T-cell (primary cell): ENCODE data around the gene ELL2. TPM values are rescaled to one million over a fixed set of nuclear protein-coding genes. Genes with fewer than 3 reads are reported as not detected.

Experiments
- ATAC-seq, 4 experiments: fragments of 200-7000 bp in 3 of 4; fragments of 150-1000 bp in 1 of 4; cut with Tn5 transposase; replicated peaks in 1 of 4; 1 replicate in 3 of 4; 2 replicates in 1 of 4; pipeline ENCODE4 v1.10.0; 2021; ENCODE audit warnings: moderate library complexity in 3 of 4, mild to moderate bottlenecking in 2 of 4, moderate number of reproducible peaks in 1 of 4
- CTCF ChIA-PET, 2 donors: fragments of 300-600 bp; sonication (Branson Sonifier 250); formaldehyde crosslinking; loops; one replicate each; lab custom pipeline; 2022; ENCODE audit warnings: antibody characterized with exemption in 2 of 2; lab: Charles Lee
- POLR2A ChIA-PET, 2 donors: fragments of 300-600 bp; sonication (Branson Sonifier 250); formaldehyde crosslinking; loops; one replicate each; lab custom pipeline; 2022; ENCODE audit warnings: antibody characterized with exemption in 2 of 2; lab: Charles Lee
- DNase-seq, 35 experiments: peaks; one replicate each; pipeline versions ENCODE4 v3.0.0 to v3.0.0-alpha.2; 2013 to 2023
- H3K27ac ChIP-seq: one replicate; pipeline ENCODE4 v1.5.1; 2013; ENCODE audit warnings: low read length
- H3K27me3 ChIP-seq, 2 experiments: replicated peaks in 1 of 2; 1 replicate in 1 of 2; 2 replicates in 1 of 2; pipeline versions ENCODE4 v1.6.1 to v1.7.0; 2013; ENCODE audit warnings: low read length in 1 of 2, mixed read lengths in 1 of 2; ENCODE audit not compliant: control insufficient read depth in 2 of 2, insufficient read depth in 2 of 2; ENCODE audit errors: extremely low read depth in 1 of 2
- H3K36me3 ChIP-seq, 2 donors: 1 replicate in 1 of 2; 2 replicates in 1 of 2; pipeline versions ENCODE4 v1.6.1 to v1.7.0; 2013; ENCODE audit warnings: low read length in 1 of 2; ENCODE audit not compliant: control insufficient read depth in 2 of 2, insufficient read depth in 1 of 2; ENCODE audit errors: extremely low read depth in 1 of 2
- H3K4me1 ChIP-seq, 2 experiments: 1 replicate in 1 of 2; 2 replicates in 1 of 2; pipeline versions ENCODE4 v1.6.1 to v1.7.0; 2013; ENCODE audit warnings: low read length in 2 of 2, mixed read lengths in 1 of 2; ENCODE audit not compliant: insufficient read depth in 2 of 2, control insufficient read depth in 1 of 2; ENCODE audit errors: extremely low read depth in 1 of 2
- H3K4me3 ChIP-seq, 2 donors: 1 replicate in 1 of 2; 2 replicates in 1 of 2; pipeline versions ENCODE4 v1.5.1 to v1.7.0; 2013; ENCODE audit warnings: mild to moderate bottlenecking in 2 of 2, low read length in 1 of 2, moderate library complexity in 1 of 2; ENCODE audit not compliant: control insufficient read depth in 1 of 2; ENCODE audit errors: extremely low read depth in 1 of 2
- H3K9me3 ChIP-seq: 2 replicates; pipeline ENCODE4 v1.7.0; 2013
- H3K27ac Mint-ChIP-seq, 2 donors: one replicate each; pipeline ENCODE4 v1.8.0; 2020 to 2021; ENCODE audit warnings: mild to moderate bottlenecking in 2 of 2, mixed read lengths in 2 of 2
- H3K27me3 Mint-ChIP-seq, 2 donors: one replicate each; pipeline ENCODE4 v1.8.0; 2021 to 2022; ENCODE audit warnings: mixed read lengths in 2 of 2
- H3K36me3 Mint-ChIP-seq: one replicate; pipeline ENCODE4 v1.8.0; 2021; ENCODE audit warnings: mixed read lengths
- H3K4me1 Mint-ChIP-seq, 3 donors: one replicate each; pipeline ENCODE4 v1.8.0; 2020 to 2022; ENCODE audit warnings: mixed read lengths in 3 of 3, mild to moderate bottlenecking in 1 of 3
- H3K4me3 Mint-ChIP-seq, 3 donors: one replicate each; pipeline ENCODE4 v1.8.0; 2020 to 2022; ENCODE audit warnings: mild to moderate bottlenecking in 3 of 3, mixed read lengths in 3 of 3, moderate library complexity in 3 of 3
- H3K9me3 Mint-ChIP-seq, 3 donors: one replicate each; pipeline ENCODE4 v1.8.0; 2020 to 2022; ENCODE audit warnings: mixed read lengths in 3 of 3
- WGBS: methylation state at CpG from one replicate; pipeline ENCODE4 v1.1.5; 2013; ENCODE audit warnings: missing lambda C conversion rate; ENCODE audit not compliant: insufficient coverage; 5-methylcytosine and 5-hydroxymethylcytosine counted together
- total RNA-seq, 35 experiments: library from RNA in 6 of 35; stranded (reverse) in 6 of 35; fragments of 120-200 nt in 1 of 35; gene quantifications; one replicate each; pipeline versions ENCODE4 v1.2.1 to v1.2.4 and lab custom pipeline; 2013 to 2026

The ELL2 gene
- total RNA-seq, 5 donors from 2014 or later (not counting 1 experiment from before 2014, with no cell fraction given), result 10.3 to 57.8 (median 11.3) TPM

DNA sequence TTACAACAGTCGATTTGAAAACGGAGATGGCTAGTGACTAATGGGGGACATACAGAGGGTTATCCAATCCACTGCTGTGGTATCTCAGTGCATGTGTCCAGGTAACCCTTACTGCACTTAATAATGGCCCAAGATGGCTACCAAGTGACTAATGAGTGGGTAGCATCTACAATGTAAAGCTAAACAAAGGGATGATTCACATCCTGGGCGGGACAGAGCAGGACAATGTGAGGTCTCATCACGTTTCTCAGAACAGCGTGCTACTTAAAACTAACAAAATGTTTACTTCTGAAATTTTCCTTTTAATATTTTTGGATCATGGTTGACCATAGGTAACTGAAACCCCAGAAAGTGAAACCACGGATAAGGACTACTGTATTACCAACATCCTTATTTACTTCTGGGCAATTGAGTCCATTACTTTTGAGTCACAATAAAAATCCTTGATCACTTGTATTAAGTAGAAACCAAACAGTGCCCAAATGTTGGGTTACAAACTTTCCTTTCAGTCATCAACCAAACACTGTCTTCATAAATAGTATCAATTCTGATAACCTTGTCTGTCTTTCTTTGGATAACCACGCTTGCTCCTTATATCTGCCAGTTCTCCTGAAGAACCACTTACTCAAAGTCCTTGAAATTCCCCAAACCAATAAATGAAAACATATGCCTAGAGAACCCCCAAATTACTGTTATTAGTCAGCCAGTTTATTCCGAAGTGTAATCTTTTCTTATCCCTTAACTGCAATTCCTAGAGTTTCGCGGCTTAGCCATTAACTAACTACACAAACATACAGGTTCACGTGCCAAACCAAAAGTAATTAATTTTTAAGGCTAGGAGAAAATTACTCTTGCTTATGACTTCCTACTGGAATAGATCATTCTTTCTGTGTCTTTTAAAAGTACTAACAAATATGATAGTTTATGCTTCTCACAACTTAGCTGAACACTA is 59.7 kb downstream of the ELL2 start:
- CTCF ChIA-PET, result interaction anchor here in 1 of 2 donors (0.7 kb wide), 1 partner anchor 442 kb away, joined by 3 read pairs; no protein-coding TSS in a partner anchor
- H3K9me3 ChIP-seq, result no peaks in the 10 kb centered on the region

DNA sequence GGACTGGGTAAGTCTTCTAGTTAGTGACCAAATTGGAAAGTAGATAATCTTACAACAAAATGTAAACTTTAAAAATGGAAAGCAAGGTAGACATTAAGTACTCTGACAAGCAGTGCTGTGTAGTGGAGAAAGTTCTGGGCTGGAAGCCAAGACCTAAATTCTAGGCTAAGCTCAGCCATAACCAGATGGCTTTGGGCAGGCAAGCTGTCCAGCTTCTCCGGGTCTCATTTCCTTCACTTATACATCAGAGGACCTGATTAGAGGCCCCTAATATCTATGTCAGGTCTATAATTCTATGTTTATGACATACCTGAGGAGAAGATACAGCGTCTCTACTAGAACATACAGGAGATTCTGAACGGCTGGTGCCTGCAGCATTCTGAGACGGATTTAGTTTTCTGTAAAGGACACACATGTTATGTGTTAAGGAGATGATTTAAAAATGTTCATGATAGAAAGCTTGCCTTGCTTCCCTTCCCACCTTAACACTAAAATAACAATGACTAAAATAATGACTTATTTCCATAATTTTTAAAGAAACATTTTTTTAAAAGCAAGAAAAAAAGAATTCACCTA is 61.2 kb downstream of the ELL2 start:
- DNase-seq (no peak), ATAC-seq (no peak)
- Mint-ChIP-seq H3K27ac (no peak overlapping the region), H3K36me3 (peaks cover 58% of the 10 kb centered on the region), H3K9me3 (no peaks in the 10 kb centered on the region), H3K4me1 (peaks cover 0 to 2% (median 0%) of the 10 kb centered on the region in 3 donors), H3K4me3 (no peak overlapping the region), H3K27me3 (no peaks in the 10 kb centered on the region)
- H3K27ac ChIP-seq, result no peak overlapping the region
- POLR2A ChIA-PET, result interaction anchor here in 1 of 2 donors (0.6 kb wide), 1 partner anchor 30 kb away, joined by 5 read pairs; no protein-coding TSS in a partner anchor
- peaks cover 0 to 4% of the 10 kb centered on the region in 2 donors for H3K36me3 ChIP-seq
- no CpG with 5 or more reads among the region's 4 CpGs for WGBS
- no peak overlapping the region for H3K4me3 ChIP-seq
- CTCF ChIA-PET, result no interaction called here
- no peaks in the 10 kb centered on the region for H3K27me3 ChIP-seq
- no peaks in the 10 kb centered on the region for H3K9me3 ChIP-seq
- H3K4me1 ChIP-seq, result no peaks in the 10 kb centered on the region

More for the DNA sequence above, 59.7 kb downstream of the ELL2 start:
- ATAC-seq (no peak), DNase-seq (no peak)
- POLR2A ChIA-PET, result interaction anchor here in 1 of 2 donors (0.6 kb wide), 1 partner anchor 93 kb away, joined by 3 read pairs; no protein-coding TSS in a partner anchor
- H3K4me1 Mint-ChIP-seq, result peaks cover 0 to 2% (median 0%) of the 10 kb centered on the region in 3 donors
- peaks cover 50% of the 10 kb centered on the region for H3K36me3 Mint-ChIP-seq
- Histone ChIP-seq H3K36me3 (peaks cover 0 to 7% of the 10 kb centered on the region in 2 donors), H3K4me1 (no peaks in the 10 kb centered on the region), H3K4me3 (no peak overlapping the region), H3K27ac (no peak overlapping the region), H3K27me3 (no peaks in the 10 kb centered on the region)
- no peak overlapping the region for H3K27ac Mint-ChIP-seq
- WGBS, result 97% methylated on average over 3 of the region's 11 CpGs
- H3K9me3 Mint-ChIP-seq, result no peaks in the 10 kb centered on the region
- H3K4me3 Mint-ChIP-seq, result no peak overlapping the region
- no peaks in the 10 kb centered on the region for H3K27me3 Mint-ChIP-seq

GRCh38 chr5:95899829-95900228 is 61.8 kb downstream of the ELL2 start:
- no peak for ATAC-seq
- ChIA-PET POLR2A (no interaction called here), CTCF (no interaction called here)
- H3K4me1 Mint-ChIP-seq, result peaks cover 0 to 2% (median 0%) of the 10 kb centered on the region in 3 donors
- H3K36me3 Mint-ChIP-seq, result peaks cover 59% of the 10 kb centered on the region
- Histone ChIP-seq H3K36me3 (peaks cover 0 to 4% of the 10 kb centered on the region in 2 donors), H3K4me3 (no peak overlapping the region), H3K27ac (no peak overlapping the region), H3K9me3 (no peaks in the 10 kb centered on the region), H3K27me3 (no peaks in the 10 kb centered on the region), H3K4me1 (no peaks in the 10 kb centered on the region)
- no peak overlapping the region for H3K27ac Mint-ChIP-seq
- no peak overlapping the region for H3K4me3 Mint-ChIP-seq
- H3K9me3 Mint-ChIP-seq, result no peaks in the 10 kb centered on the region
- 80% methylated on average over 1 of the region's 3 CpGs for WGBS
- no peaks in the 10 kb centered on the region for H3K27me3 Mint-ChIP-seq
- DNase-seq, result no peak

- Mint-ChIP-seq H3K27ac (no peak overlapping the region), H3K27me3 (no peaks in the 10 kb centered on the region), H3K36me3 (peaks cover 59% of the 10 kb centered on the region), H3K9me3 (no peaks in the 10 kb centered on the region), H3K4me1 (peaks cover 0 to 2% (median 0%) of the 10 kb centered on the region in 3 donors), H3K4me3 (no peak overlapping the region)
- no peaks in the 10 kb centered on the region for H3K4me1 ChIP-seq
- DNase-seq (no peak), ATAC-seq (no peak)
- no peak overlapping the region for H3K4me3 ChIP-seq
- ChIA-PET CTCF (no interaction called here), POLR2A (no interaction called here)
- no peaks in the 10 kb centered on the region for H3K27me3 ChIP-seq
- peaks cover 4% of the 10 kb centered on the region in 2 donors for H3K36me3 ChIP-seq
- H3K9me3 ChIP-seq, result no peaks in the 10 kb centered on the region
- WGBS, result no CpG with 5 or more reads among the region's 1 CpG
- no peak overlapping the region for H3K27ac ChIP-seq
Observed at GRCh38 chr5:95899006-95899405, 62.6 kb downstream of the ELL2 start.

DNA sequence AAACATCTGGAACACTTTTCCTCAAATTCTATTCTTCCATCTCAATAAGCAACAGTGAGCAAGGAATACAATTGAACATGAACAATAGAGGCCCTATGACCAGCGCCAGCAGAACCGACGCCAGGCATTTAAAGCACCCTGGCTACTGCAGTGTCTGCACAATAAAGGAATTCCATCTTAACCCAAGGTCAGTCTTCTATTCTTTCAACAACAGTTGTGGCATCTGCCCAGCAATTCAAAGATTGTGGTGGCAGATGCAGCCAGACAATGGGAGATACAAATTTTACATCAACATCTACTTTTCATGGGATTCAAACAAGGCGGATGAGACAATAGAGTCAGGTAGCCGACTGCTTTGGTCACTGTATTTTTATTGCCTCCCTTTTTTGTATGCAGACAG is 65.9 kb downstream of the ELL2 start:
- peaks cover 4 to 7% of the 10 kb centered on the region in 2 donors for H3K36me3 ChIP-seq
- H3K4me1 ChIP-seq, result no peaks in the 10 kb centered on the region
- Mint-ChIP-seq H3K36me3 (peaks cover 59% of the 10 kb centered on the region), H3K27ac (no peak overlapping the region), H3K27me3 (no peaks in the 10 kb centered on the region), H3K4me1 (no peaks in the 10 kb centered on the region), H3K4me3 (no peak overlapping the region), H3K9me3 (no peaks in the 10 kb centered on the region)
- no peak for DNase-seq
- H3K27ac ChIP-seq, result no peak overlapping the region
- no peak for ATAC-seq
- ChIA-PET POLR2A (no interaction called here), CTCF (no interaction called here)
- no peak overlapping the region for H3K4me3 ChIP-seq
- H3K9me3 ChIP-seq, result no peaks in the 10 kb centered on the region
- H3K27me3 ChIP-seq, result no peaks in the 10 kb centered on the region
- 100% methylated on average over 3 of the region's 5 CpGs for WGBS

GRCh38 chr5:95895251-95895650 is 66.4 kb downstream of the ELL2 start:
- DNase-seq, result no peak
- CTCF ChIA-PET, result no interaction called here
- no peak overlapping the region for H3K4me3 ChIP-seq
- peaks cover 4 to 7% of the 10 kb centered on the region in 2 donors for H3K36me3 ChIP-seq
- no peaks in the 10 kb centered on the region for H3K27me3 ChIP-seq
- no peak overlapping the region for H3K27ac Mint-ChIP-seq
- H3K27ac ChIP-seq, result no peak overlapping the region
- peaks cover 62% of the 10 kb centered on the region for H3K36me3 Mint-ChIP-seq
- no peaks in the 10 kb centered on the region for H3K9me3 Mint-ChIP-seq
- POLR2A ChIA-PET, result no interaction called here
- H3K4me3 Mint-ChIP-seq, result no peak overlapping the region
- no peak for ATAC-seq
- H3K4me1 ChIP-seq, result no peaks in the 10 kb centered on the region
- no peaks in the 10 kb centered on the region for H3K4me1 Mint-ChIP-seq
- no peaks in the 10 kb centered on the region for H3K27me3 Mint-ChIP-seq
- 100% methylated on average over 1 of the region's 3 CpGs for WGBS
- H3K9me3 ChIP-seq, result no peaks in the 10 kb centered on the region
